GM12864 (cell line): ENCODE results near the gene CEP57L1.

Experiments
- DNase-seq: peaks from one replicate; pipeline ENCODE4 v3.0.0-alpha.2; 2011; ENCODE audit warnings: low read depth
- H3K4me3 ChIP-seq: 2 replicates; pipeline ENCODE4 v1.5.1; 2011; ENCODE audit warnings: mild to moderate bottlenecking, low read depth, low read length, control low read depth
- CTCF ChIP-seq: IDR thresholded peaks from 2 replicates; pipeline ENCODE4 v1.5.1; 2011; ENCODE audit warnings: low read depth, mild to moderate bottlenecking, moderate library complexity, low read length, control low read depth, inconsistent platforms; ENCODE audit errors: missing control alignments

Gene CEP57L1

DNA sequence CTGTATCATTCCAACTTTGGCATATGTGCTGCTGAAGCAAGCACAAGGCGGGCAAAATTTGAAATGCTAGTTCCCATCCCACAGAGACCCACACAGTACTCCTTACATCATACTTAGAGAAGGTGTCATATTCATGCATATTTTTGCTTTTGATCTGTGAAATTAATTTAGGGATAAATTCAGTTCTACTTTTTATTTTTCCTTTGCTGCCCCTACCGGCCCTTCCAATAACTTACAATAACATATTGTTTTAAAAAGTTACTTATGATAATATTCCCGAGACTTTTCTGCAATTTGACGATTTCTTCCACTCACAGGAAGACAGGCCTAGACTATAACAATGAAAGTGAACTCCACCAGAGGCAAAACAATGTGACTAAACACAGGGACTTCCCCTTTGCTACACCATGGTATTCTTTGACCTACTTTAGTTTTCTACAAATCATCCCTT, 35.7 kb upstream of the CEP57L1 start:
- no peak for TF ChIP-seq CTCF
- H3K4me3 ChIP-seq: no peak overlapping the region
- DNase-seq: no peak

GRCh38 chr6:109060571-109060970, 34.7 kb upstream of the CEP57L1 start:
- H3K4me3 ChIP-seq: no peak overlapping the region
- no peak for DNase-seq
- TF ChIP-seq CTCF: no peak

- H3K4me3 ChIP-seq: no peak overlapping the region
- no peak for TF ChIP-seq CTCF
- DNase-seq: no peak
Observed at GRCh38 chr6:109062216-109062615, 33.1 kb upstream of the CEP57L1 start.

GRCh38 chr6:109062767-109063352, 32.4 kb upstream of the CEP57L1 start:
- no peak overlapping the region for H3K4me3 ChIP-seq
- no peak for TF ChIP-seq CTCF
- DNase-seq: no peak

GRCh38 chr6:109069746-109070145, 25.6 kb upstream of the CEP57L1 start:
- no peak for DNase-seq
- no peak for TF ChIP-seq CTCF
- no peak overlapping the region for H3K4me3 ChIP-seq

DNA sequence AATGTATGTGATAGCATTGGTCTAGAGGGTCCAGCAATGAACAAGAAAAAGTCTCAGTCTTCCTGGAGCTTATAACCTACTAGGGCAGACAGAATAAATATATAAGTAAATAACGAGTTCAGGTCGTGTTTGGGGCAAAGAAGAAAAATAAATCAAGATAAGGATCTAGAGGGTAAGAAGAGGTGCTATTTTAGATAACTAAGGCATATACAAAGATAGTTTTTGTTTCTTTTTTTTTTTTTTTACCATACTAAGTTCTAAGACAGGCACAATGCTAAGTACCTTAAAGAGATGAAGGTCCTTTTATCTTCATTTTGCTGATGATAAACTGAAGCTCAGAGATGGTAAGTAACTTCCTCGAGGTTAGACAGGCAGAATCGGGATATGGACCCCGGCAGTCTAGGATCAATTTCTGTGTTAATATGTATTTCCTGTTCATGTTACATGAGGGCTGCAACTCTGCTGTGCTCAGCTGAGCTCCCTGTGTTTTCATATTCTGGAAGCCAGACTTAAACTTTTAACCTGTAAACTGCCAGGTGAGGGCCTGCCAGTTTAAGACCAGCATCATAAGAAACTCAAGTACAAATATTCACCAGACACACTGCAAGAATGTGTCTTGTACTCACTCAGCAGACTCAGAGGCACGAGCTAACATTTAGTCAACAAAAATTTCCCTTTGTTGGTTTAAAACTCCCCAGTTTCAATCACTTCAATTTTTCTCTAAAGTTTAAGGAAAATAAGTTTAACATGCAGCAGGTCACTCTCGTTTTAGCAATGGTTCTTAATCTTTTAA, 24.0 kb upstream of the CEP57L1 start:
- H3K4me3 ChIP-seq: no peak overlapping the region
- no peak for TF ChIP-seq CTCF
- DNase-seq: no peak
